OCI-M1 (cell line): ENCODE data around the gene DAGLA.

Source experiments
- DNase-seq: peaks from one replicate; lab custom pipeline; 2025; lab: John Stamatoyannopoulos, UW

DAGLA gene

DNA sequence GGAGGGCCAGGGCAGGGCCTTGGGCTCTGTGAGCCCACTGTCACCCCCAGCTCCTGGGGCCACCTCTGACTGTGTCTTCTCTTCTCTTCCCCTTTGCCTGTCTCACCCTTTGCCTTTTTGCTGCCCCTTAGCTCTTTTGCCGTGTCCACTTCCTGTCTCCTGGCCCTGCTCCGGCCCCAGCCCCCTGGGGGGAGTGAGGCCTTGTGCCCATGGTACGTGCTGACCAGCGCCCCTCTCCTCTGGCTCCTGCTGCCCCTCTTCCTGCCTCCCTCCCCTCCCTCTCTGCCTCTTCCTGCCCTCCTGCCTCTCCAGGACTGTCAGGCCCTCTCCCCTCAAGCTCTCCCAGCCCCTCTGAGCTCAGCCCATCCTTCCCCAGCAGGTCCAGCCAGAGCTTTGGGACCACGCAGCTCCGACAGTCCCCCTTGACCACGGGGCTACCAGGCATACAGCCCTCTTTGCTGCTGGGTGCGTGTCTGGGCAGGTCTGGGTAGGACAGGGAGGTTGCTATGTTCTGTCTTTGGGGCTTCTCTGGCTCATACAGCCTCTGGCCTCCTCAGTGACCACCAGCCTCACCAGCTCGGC, 100.5 kb downstream of the DAGLA start:
- DNase-seq: no peak

DNA sequence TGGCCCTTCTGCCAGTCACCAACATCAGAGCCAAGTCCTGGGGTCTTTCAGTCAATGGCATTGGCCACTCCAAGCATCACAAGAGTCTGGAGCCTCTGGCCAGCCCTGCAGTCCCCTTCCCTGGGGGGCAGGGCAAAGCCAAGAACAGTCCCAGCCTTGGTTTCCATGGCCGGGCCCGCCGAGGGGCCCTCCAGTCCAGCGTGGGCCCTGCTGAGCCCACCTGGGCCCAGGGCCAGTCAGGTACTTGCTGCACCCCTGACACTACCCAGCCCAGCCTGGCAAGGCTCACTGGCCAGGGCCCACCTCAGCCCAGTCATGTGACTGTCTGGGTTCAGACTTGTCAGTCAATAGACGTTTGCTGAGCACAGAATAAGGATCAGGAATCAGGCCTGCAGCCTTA, 101.4 kb downstream of the DAGLA start:
- DNase-seq: no peak

DNA sequence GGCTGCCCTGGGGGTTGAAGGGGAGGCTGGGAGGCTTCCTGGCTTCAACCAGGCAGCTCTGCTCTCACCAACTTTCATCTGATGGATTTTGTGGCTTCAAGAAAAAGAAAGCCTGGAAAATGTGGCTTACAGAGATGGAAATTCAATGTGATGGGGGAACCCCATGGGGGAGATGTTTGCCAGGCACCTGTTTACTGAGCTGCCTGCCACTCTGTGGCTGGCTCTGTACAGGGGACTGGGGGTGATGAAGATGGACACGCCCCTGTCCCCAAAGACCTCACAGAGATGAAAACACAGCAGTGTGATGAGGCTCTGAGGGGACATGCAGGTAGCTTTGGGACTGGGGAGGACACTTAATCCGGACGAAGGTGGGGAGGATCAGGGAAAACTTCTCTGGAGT, 102.1 kb downstream of the DAGLA start:
- DNase-seq: no peak

DNA sequence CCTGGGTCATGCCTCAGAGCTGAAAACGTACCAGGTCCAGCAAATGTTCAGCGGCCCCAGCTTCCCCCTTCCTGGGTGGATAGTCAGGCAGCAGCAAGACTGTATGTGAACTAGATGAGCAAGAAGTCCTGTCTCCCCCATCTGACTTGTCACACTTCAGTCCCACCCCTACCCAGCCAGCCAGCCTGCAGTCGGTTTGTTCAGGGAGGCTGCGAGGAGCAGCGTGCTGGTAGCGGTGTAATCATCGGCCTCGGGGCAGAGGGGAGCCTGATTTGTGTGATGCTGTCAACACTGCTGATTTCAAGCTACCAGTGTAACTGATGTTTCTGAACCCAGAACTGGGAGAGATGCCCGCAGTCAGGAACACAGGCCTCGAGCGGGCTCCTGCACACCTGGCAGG, 102.7 kb downstream of the DAGLA start:
- DNase-seq: no peak

GRCh38 chr11:61783717-61784505, 103.7 kb downstream of the DAGLA start:
- no peak for DNase-seq

- DNase-seq: no peak
These were observed 104.3 kb downstream of the DAGLA start for GRCh38 chr11:61784506-61784805.

- DNase-seq: no peak
These were observed 105.7 kb downstream of the DAGLA start for GRCh38 chr11:61785837-61786402.

DNA sequence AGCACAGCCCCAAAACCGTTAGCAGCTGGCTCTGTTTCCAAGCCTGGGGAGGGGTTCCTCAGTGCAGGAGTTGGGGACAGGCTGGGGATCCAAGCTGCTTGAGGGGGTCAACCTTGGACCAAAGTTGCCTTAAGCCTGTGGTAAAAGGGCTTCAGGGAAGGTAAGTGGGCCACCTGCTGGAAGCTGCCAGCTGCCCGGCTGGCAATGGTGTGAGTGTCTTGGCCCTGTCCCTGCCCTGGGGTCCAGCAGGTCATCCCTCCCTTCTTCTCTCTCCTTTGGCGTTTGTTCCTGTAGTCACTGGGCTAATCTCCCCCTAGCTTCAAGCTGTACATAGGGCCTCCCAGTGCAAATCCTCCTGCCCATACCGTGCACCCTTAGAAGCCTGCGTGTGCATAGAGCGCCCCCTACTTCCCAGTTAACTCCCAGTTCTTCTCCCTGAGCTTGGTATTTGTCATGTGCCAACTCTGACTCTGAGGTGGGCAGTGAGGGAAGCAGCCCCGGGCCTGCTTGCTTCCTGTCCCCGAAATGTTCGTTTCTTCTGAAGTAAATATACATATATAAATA, 107.8 kb downstream of the DAGLA start:
- peak; percentile 65 for DNase-seq

GRCh38 chr11:61791737-61792309, 111.6 kb downstream of the DAGLA start:
- peak; percentile 81 for DNase-seq

DNA sequence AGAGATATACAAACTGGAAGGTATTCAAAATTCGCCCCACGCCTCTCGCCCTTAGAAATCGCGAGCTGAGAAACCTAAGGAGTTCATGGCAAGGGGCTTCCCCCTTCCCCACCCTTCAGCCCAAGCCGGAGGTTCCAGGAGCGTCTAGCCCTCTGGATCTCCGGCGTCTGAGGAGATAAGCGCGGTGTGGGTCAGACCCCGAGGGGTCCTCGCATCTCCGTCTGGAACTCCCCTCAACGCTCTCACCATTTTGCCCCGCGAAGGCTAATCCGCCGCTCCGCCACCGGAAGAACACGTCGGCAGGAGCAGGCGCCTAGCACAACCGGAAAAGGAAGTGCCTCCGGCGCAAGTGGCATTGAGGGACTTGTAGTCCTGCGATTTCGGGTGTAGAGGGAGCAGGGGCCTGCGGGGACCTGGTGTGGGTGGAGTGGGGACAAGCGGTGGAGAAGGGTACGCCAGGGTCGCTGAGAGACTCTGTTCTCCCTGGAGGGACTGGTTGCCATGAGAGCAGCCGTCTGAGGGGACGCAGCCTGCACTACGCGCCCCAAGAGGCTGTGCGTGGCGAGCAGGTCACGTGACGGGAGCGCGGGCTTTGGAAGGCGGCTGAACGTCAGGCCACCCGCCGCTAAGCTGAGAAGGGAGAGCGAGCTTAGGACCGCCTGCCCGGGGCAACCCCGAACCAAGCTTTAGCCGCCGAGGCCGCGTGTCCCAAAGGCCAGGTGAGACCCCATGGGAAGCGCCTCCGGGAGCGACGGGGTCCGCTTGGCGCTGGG, 112.3 kb downstream of the DAGLA start, which contains the start of the genes FEN1 and TMEM258:
FEN1 (plus strand) TSS at position 602 of the 773 bp plus-strand sequence. CDS start 2,451 bp downstream, outside the sequence.
TMEM258 (minus strand) TSS at position 290 of the 773 bp plus-strand sequence; CDS start at position 249, 41 bp downstream.
- DNase-seq: peak; percentile 96

DNA sequence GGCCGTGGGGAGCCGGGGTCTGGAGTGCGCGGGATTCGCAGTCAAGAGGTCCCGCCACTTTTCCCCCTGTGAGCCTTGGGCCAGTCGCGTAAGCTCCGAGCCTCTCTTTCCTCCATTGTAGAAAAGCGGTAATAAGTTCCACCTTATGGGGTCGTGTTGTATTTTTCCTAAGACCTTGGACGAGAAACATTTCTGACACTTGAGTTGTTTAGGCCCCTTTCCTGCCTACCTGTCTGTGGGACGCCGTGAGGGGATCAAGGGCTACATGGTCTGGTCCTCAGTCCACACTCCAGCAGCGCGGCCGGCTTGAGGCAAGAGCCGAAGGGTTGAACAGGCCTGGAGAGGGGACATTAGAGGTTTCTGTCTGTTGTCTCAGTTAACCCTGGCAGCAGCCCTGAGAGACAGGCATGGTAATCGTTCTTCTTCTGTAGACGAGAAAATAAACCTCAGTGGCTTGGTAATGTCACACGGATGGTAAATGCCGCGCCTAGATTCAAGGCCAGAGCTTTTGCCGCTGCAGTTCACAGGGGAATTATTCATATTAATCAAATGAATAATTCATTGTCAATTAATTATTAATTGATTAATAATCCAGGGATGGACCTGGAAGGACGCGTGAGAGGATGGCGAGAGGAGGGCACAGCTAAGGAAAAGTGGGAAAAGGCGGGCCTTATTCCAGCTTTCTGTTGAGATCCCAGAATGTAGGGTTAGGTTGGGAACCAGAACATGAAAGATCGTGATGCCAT, 113.1 kb downstream of the DAGLA start:
- DNase-seq: peak; percentile 60

DNA sequence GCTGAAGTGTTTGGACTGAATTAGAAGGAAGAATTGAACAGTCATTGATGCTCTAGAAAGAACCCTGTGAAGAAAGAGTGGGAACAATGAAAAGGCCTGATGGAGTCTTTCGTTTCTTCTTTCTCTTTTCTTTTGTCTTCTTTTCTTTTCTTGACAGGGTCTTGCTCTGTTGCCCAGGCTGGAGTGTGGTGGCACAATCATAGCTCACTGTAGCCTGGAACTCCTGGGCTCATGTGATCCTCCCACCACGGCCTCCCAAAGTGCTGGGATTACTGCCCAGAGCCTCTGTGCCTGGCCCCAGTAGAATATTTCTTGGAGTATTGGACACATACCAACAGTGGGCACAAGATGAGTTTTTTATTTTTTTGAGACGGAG, 113.6 kb downstream of the DAGLA start:
- no peak for DNase-seq

- no peak for DNase-seq
These were observed 114.4 kb downstream of the DAGLA start for GRCh38 chr11:61794579-61794978.

DNA sequence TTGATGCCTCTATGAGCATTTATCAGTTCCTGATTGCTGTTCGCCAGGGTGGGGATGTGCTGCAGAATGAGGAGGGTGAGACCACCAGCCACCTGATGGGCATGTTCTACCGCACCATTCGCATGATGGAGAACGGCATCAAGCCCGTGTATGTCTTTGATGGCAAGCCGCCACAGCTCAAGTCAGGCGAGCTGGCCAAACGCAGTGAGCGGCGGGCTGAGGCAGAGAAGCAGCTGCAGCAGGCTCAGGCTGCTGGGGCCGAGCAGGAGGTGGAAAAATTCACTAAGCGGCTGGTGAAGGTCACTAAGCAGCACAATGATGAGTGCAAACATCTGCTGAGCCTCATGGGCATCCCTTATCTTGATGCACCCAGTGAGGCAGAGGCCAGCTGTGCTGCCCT, 115.3 kb downstream of the DAGLA start:
- no peak for DNase-seq

GRCh38 chr11:61795876-61796526, 115.8 kb downstream of the DAGLA start:
- no peak for DNase-seq
